Esophagus muscularis mucosa (tissue), 4 donors: ENCODE measurements around the gene PTGDR2.

Experiments
- CTCF ChIP-seq, 3 experiments: fragments of 200-600 bp in 2 of 3; fragments of 450-650 bp in 1 of 3; sonication (generic) in 2 of 3; IDR thresholded peaks; one replicate each; pipeline ENCODE4 v1.5.1; 2017 to 2019; ENCODE audit warnings: antibody characterized with exemption in 3 of 3, mild to moderate bottlenecking in 2 of 3, moderate library complexity in 1 of 3
- EP300 ChIP-seq: sonication (generic); formaldehyde crosslinking; IDR thresholded peaks from one replicate; pipeline ENCODE4 v1.6.1; 2017; ENCODE audit warnings: antibody characterized with exemption
- POLR2A ChIP-seq: fragments of 450-650 bp; IDR thresholded peaks from one replicate; pipeline ENCODE4 v1.6.1; 2017; ENCODE audit warnings: antibody characterized with exemption, moderate library complexity, mild to moderate bottlenecking, low read depth
- POLR2AphosphoS5 ChIP-seq, 2 donors: sonication (generic); formaldehyde crosslinking; IDR thresholded peaks; one replicate each; pipeline ENCODE4 v1.6.1; 2017; ENCODE audit warnings: antibody characterized with exemption in 2 of 2

DNA sequence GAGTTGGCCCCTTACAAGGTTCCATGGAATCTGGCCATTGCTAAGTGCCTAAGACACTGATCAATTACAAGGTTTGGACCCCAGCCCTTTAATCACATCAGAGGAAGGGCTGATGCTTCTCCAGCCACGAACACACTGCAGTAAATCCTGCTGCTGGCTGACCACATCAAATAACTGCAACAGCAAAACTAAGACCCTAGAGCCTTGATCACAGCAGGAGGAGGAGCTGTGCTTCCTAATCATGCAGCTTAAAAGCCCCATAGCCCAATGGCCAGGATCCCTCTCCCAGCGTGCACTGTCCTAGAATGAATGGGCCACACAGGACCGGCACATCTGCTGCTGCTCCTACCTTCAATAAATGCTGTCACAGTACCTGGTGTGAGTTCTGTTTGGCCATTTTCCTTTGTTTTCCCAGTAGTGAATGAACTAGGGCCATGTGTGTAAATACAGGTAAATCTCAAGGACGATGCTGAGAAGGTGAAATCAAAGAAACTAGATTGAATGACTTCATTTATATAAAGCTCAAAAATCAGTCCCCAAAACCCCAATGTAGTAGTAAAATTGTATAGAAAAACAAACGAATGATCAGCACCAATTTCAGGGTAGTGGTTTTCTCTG, 24.3 kb upstream of the PTGDR2 start:
- TF ChIP-seq CTCF (IDR thresholded peaks at IDR 0.05): no peak
- no peak for TF ChIP-seq POLR2A
- no peak for TF ChIP-seq POLR2AphosphoS5 (IDR thresholded peaks at IDR 0.05)
- TF ChIP-seq EP300: no peak
